RWPE1 (cell line): ENCODE results near the gene LRCH1.

Experiments
- CTCF ChIA-PET: fragments of 350-600 bp; sonication (Branson Sonifier 250); formaldehyde crosslinking; extraction: SDS; loops from one replicate; lab custom pipeline; 2021; lab: Yijun Ruan, JAX
- POLR2A ChIA-PET: fragments of 400-600 bp; formaldehyde crosslinking; extraction: SDS; loops from one replicate; lab custom pipeline; 2020; ENCODE audit warnings: antibody characterized with exemption; ENCODE audit not compliant: low non-redundant PET; lab: Yijun Ruan, JAX
- DNase-seq: peaks from one replicate; pipeline ENCODE4 v3.0.0; 2012; ENCODE audit warnings: low spot score
- H3K27ac ChIP-seq: fragments of 450-650 bp; 2 replicates; pipeline ENCODE4 v1.5.1; 2017
- CTCF ChIP-seq: fragments of 450-650 bp; conservative IDR thresholded peaks from 2 replicates; pipeline ENCODE4 v1.5.1; 2017; ENCODE audit warnings: low read depth, mild to moderate bottlenecking

LRCH1 gene

GRCh38 chr13:46685006-46685730 lies 132.2 kb downstream of the LRCH1 start:
- POLR2A ChIA-PET, result no interaction called here
- DNase-seq, result no peak
- CTCF ChIA-PET, result interaction anchor here (0.6 kb wide), 2 partner anchors 37 to 133 kb away, joined by 3 to 6 read pairs; no protein-coding TSS in a partner anchor
- no peak overlapping the region for H3K27ac ChIP-seq
- TF ChIP-seq CTCF, result no peak

GRCh38 chr13:46686171-46686570 lies 133.2 kb downstream of the LRCH1 start:
- CTCF ChIA-PET, result no interaction called here
- no peak for TF ChIP-seq CTCF
- DNase-seq, result no peak
- POLR2A ChIA-PET, result no interaction called here
- no peak overlapping the region for H3K27ac ChIP-seq

GRCh38 chr13:46687810-46688209 lies 134.8 kb downstream of the LRCH1 start:
- H3K27ac ChIP-seq, result no peak overlapping the region
- no peak for TF ChIP-seq CTCF

GRCh38 chr13:46688306-46688705 lies 135.3 kb downstream of the LRCH1 start:
- no peak for TF ChIP-seq CTCF
- no peak for DNase-seq
- no peak overlapping the region for H3K27ac ChIP-seq
- CTCF ChIA-PET, result no interaction called here
- POLR2A ChIA-PET, result no interaction called here

More at GRCh38 chr13:46687810-46688209, 134.8 kb downstream of the LRCH1 start:
- ChIA-PET POLR2A (no interaction called here), CTCF (interaction anchor here (0.6 kb wide), 1 partner anchor 8 kb away, joined by 6 read pairs; no protein-coding TSS in a partner anchor)
- peak; percentile 56 for DNase-seq

GRCh38 chr13:46698014-46698413 lies 145.0 kb downstream of the LRCH1 start:
- CTCF ChIA-PET, result interaction anchor here (0.6 kb wide), 1 partner anchor 13 kb away, joined by 4 read pairs; no protein-coding TSS in a partner anchor
- no peak for TF ChIP-seq CTCF
- no peak overlapping the region for H3K27ac ChIP-seq
- DNase-seq, result no peak
- POLR2A ChIA-PET, result no interaction called here

- ChIA-PET CTCF (no interaction called here), POLR2A (no interaction called here)
- TF ChIP-seq CTCF, result no peak
- no peak overlapping the region for H3K27ac ChIP-seq
- DNase-seq, result no peak
These were observed 146.0 kb downstream of the LRCH1 start for GRCh38 chr13:46698910-46699460.
